ENCODE results near the gene ATP2C1.

- TF ChIP-seq CTCF (IDR thresholded peaks at IDR 0.05; ENCODE audit: low read depth, low read length) (no peak), MYC (IDR thresholded peaks at IDR 0.05; ENCODE audit: low read depth, low read length) (no peak), POLR2A (IDR thresholded peaks at IDR 0.05; ENCODE audit: extremely low read depth, insufficient read length) (no peak), MAX (IDR thresholded peaks at IDR 0.05; ENCODE audit: low read depth, low read length) (no peak)
Measured at GRCh38 chr3:130950124-130950523, 56.2 kb downstream of the ATP2C1 start.

All from NB4 (cell line).